Skeletal muscle satellite cell (primary cell): ENCODE measurements around the gene ZNF292.
"Not testable (repeated sequence)": the region's sequence is repeated elsewhere in the genome, so short reads cannot be mapped to it uniquely, and the experiment has no call there.

Experiments
- H3K27me3 ChIP-seq: 2 replicates; pipeline ENCODE4 v1.7.0; 2013; ENCODE audit warnings: low read length; ENCODE audit not compliant: control insufficient read depth, insufficient read depth
- H3K36me3 ChIP-seq: 2 replicates; pipeline ENCODE4 v1.7.0; 2013; ENCODE audit warnings: mild to moderate bottlenecking, control low read depth, low read length; ENCODE audit not compliant: insufficient read depth
- H3K4me1 ChIP-seq: 2 replicates; pipeline ENCODE4 v1.7.0; 2013; ENCODE audit warnings: low read length; ENCODE audit not compliant: control insufficient read depth, insufficient read depth
- H3K4me2 ChIP-seq: 2 replicates; pipeline ENCODE4 v1.7.0; 2013; ENCODE audit warnings: mild to moderate bottlenecking, low read length
- H3K4me3 ChIP-seq: 2 replicates; pipeline ENCODE4 v1.7.0; 2013; ENCODE audit warnings: low read length
- H3K9ac ChIP-seq: 2 replicates; pipeline ENCODE4 v1.7.0; 2013; ENCODE audit warnings: mild to moderate bottlenecking, low read depth, low read length, moderate library complexity
- H3K9me3 ChIP-seq: replicated peaks from 2 replicates; pipeline ENCODE4 v1.7.0; 2013; ENCODE audit warnings: mild to moderate bottlenecking, control low read depth, low read length

Gene ZNF292

DNA sequence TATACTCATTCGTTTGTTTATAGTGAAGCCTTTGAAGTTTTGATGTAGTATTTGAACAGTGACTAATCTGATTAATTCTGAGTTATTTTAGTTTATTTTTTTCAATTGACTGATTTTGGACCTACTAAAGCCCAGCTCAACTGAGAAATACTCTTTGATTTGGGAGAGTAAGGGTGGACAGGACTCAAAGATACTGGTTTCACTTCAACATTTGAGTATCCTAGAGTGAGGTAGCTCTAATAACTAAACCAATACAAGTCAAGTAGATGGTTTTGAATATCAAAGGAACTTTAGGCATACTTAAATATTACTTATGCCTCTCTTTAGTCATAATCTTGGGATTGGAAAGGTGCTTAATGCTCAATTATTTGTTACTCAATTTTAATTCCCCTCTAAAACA lies 65.6 kb downstream of the ZNF292 start:
- Histone ChIP-seq H3K9ac (no peak overlapping the region), H3K4me1 (no peaks in the 10 kb centered on the region), H3K36me3 (peaks cover 42% of the 10 kb centered on the region), H3K4me3 (no peak overlapping the region), H3K27me3 (no peaks in the 10 kb centered on the region), H3K4me2 (no peak overlapping the region), H3K9me3 (no peaks in the 10 kb centered on the region)

DNA sequence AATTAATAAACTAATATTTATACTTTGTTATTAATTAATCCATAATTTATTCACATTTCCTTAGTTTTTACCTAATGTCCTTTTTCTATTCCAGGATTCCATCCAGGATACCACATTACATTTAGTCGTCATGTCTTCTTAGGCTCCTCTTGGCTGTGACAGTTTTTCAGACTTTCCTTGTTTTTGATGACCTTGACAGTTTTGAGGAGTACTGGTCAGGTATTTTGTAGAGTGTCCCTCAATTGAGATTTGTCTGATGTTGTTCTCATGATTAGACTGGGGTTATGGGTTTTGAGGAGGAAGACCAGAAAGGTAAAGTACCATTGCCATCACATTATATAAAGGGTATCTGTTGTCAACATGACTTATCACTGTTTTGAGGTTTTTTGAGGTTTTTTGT lies 67.3 kb downstream of the ZNF292 start:
- Histone ChIP-seq H3K27me3 (no peaks in the 10 kb centered on the region), H3K4me3 (no peak overlapping the region), H3K4me1 (no peaks in the 10 kb centered on the region), H3K4me2 (no peak overlapping the region), H3K36me3 (peaks cover 33% of the 10 kb centered on the region), H3K9me3 (no peaks in the 10 kb centered on the region), H3K9ac (no peak overlapping the region)

DNA sequence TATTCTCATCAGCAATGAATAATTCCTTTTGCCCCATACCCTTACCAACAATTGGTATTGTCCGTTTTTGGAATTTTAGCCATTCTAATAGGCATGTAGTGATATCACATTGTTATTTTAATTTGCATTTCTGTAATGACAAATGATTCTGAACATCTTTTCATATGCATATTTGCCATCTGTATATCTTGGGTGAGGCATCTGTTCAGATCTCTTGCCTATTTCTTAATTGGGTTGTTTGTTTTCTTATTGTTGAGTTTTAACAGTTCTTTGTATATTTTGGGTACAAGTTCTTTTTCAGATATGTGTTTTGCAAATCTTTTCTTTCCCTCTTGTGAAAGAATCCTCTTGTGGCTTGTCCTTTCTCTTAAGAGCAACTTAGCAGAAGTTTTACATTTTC lies 69.6 kb downstream of the ZNF292 start:
- Histone ChIP-seq H3K4me3 (no peak overlapping the region), H3K36me3 (peaks cover 39% of the 10 kb centered on the region), H3K27me3 (no peaks in the 10 kb centered on the region), H3K9ac (no peak overlapping the region), H3K4me1 (no peaks in the 10 kb centered on the region), H3K9me3 (no peaks in the 10 kb centered on the region), H3K4me2 (no peak overlapping the region)

DNA sequence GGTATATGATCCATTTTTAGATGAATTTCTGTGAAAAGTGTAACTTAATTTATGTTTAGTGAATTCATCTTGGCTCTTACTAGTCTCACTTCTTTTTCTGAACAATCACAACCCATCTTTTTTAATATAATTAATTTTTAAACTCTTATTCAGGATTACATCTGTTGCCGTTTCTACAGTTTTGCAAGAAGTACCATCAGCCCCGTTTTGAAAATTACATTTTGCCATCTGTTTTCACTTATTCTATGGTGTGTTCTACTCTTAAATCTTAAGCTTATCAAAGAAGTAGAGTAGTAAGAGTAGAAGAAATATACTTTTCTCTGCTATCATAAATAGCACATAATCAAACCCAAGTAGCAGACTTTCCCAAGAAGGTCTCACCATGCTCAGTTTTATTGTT lies 70.1 kb downstream of the ZNF292 start:
- H3K9me3 ChIP-seq, result no peaks in the 10 kb centered on the region
- H3K4me1 ChIP-seq, result no peaks in the 10 kb centered on the region
- H3K4me2 ChIP-seq, result no peak overlapping the region
- H3K9ac ChIP-seq, result no peak overlapping the region
- no peaks in the 10 kb centered on the region for H3K27me3 ChIP-seq
- no peak overlapping the region for H3K4me3 ChIP-seq
- peaks cover 34% of the 10 kb centered on the region for H3K36me3 ChIP-seq

DNA sequence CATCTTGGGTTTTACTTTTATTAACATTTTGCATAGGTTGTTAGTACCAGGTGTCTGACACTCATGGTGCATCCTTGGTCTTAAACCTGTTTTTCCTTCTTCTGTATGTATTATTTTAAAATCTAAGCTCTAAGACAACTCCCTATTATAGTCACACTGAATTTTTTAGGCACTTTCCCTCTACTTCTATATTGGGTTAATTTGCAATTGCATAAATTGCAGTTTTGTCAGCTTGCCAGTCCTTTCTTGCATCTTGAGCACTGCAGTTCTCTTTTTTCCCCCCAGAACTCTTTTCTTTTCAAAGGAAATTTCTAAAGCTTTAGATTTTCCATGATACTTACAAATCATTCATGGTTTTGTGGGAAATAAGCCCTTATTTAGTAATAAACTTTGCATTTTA lies 70.6 kb downstream of the ZNF292 start:
- Histone ChIP-seq H3K4me3 (no peak overlapping the region), H3K9me3 (no peaks in the 10 kb centered on the region), H3K4me2 (no peak overlapping the region), H3K36me3 (peaks cover 31% of the 10 kb centered on the region), H3K27me3 (no peaks in the 10 kb centered on the region), H3K9ac (no peak overlapping the region), H3K4me1 (no peaks in the 10 kb centered on the region)

DNA sequence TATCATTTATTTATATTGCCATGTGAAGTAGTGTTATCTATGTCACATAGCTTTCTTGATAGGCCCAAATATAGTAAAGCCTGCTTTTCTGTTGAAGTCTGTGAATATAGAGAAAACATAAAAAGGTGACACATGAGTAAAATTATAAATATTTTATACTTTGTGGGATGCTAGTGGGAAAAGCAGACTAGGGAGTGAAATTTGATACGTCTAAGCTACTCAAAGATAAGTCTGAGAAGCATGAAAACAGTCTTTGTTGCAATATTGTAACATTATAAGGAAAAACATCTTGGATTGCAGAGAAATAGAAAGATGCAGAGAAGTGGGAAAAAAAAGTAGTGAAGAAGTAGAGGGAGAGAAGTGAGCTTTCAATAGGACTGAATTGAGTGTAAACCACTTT lies 75.4 kb downstream of the ZNF292 start:
- no peaks in the 10 kb centered on the region for H3K9me3 ChIP-seq
- H3K4me1 ChIP-seq, result no peaks in the 10 kb centered on the region
- no peak overlapping the region for H3K9ac ChIP-seq
- H3K27me3 ChIP-seq, result no peaks in the 10 kb centered on the region
- no peak overlapping the region for H3K4me2 ChIP-seq
- peaks cover 15% of the 10 kb centered on the region for H3K36me3 ChIP-seq
- H3K4me3 ChIP-seq, result no peak overlapping the region

DNA sequence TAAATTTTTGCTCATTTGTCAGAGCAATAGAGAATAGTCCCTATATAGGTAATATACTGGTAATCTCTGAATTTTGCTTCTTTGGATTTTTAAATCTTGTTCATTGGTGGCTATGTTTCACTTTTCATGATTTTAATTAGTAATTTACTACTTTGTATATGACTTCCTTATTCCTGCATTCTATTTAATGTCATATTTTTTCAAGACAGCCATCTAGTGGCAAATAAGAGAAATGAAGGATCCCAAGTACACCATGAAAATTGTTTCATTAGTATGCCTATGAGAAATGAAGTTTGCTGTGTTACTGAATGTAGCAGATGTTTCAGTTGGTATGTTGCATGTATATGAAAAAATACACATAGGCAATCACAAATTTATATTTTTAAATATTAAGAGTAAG lies 82.4 kb downstream of the ZNF292 start:
- no peaks in the 10 kb centered on the region for H3K9me3 ChIP-seq
- H3K4me2 ChIP-seq, result no peak overlapping the region
- H3K4me1 ChIP-seq, result no peaks in the 10 kb centered on the region
- no peaks in the 10 kb centered on the region for H3K27me3 ChIP-seq
- H3K4me3 ChIP-seq, result no peak overlapping the region
- no peak overlapping the region for H3K9ac ChIP-seq
- peaks cover 14% of the 10 kb centered on the region for H3K36me3 ChIP-seq

DNA sequence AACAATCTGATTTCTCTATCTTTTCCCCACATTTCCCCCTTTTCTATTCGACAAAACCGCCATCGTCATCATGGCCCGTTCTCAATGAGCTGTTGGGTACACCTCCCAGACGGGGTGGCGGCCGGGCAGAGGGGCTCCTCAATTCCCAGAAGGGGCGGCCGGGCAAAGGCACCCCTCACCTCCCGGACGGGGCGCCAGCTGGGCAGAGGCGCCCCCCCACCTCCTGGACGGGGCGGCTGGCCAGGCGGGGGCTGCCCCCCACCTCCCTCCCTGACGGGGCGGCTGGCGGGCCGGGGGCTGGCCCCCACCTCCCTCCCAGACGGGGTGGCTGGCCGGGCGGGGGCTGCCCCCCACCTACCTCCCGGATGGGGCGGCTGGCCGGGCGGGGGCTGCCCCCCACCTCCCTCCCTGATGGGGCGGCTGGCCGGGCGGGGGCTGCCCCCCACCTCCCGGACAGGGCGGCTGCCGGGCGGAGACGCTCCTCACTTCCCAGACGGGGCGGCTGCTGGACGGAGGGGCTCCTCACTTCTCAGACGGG lies 83.8 kb downstream of the ZNF292 start:
- H3K4me3 ChIP-seq, H3K9ac ChIP-seq, H3K9me3 ChIP-seq, H3K4me2 ChIP-seq, H3K4me1 ChIP-seq, H3K27me3 ChIP-seq: not testable (repeated sequence)
- peaks cover 16% of the 10 kb centered on the region for H3K36me3 ChIP-seq

DNA sequence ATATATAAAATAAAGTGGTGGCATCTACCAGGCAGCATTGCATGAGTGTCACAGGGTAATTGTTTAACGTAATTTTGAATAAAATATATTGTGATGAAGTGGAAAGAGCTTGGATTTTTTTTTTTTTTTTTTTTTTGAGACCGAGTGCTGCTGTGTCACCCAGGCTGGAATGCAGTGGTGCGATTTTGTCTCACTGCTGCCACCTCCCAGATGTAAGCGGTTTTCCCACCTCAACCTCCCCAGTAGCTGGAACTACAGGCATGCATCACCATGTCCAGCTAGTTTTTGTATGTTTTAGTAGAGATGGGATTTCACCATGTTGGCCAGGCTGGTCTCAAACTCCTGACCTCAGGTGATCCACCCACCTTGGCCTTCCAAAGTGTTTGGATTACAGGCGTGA lies 85.9 kb downstream of the ZNF292 start:
- Histone ChIP-seq H3K9me3 (no peaks in the 10 kb centered on the region), H3K36me3 (peaks cover 17% of the 10 kb centered on the region), H3K9ac (no peak overlapping the region)

DNA sequence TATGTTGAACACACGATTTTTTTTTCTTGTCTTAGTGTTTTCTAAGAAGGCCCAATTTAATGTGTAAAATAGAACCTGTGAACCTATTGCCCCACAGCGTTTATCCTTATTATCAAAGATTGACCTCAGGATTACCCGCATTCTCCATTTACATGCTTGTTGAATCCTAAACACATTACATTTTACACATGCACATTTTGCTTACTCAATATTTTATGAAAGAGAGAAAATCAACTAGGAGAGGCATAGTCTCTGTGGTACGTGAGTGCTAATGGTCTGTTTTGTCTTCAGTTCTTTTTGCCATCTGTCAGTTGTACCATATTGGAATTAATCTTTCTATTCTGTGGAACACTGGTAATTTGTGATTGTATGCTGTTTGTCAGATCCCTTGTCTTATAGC lies 86.9 kb downstream of the ZNF292 start:
- no peak overlapping the region for H3K9ac ChIP-seq
- H3K4me1 ChIP-seq, result no peaks in the 10 kb centered on the region
- H3K36me3 ChIP-seq, result peaks cover 26% of the 10 kb centered on the region
- no peaks in the 10 kb centered on the region for H3K9me3 ChIP-seq
- H3K4me3 ChIP-seq, result no peak overlapping the region
- H3K4me2 ChIP-seq, result no peak overlapping the region
- no peaks in the 10 kb centered on the region for H3K27me3 ChIP-seq

More for the DNA sequence above, 85.9 kb downstream of the ZNF292 start:
- no peak overlapping the region for H3K4me3 ChIP-seq
- no peaks in the 10 kb centered on the region for H3K27me3 ChIP-seq
- H3K4me2 ChIP-seq, result no peak overlapping the region
- H3K4me1 ChIP-seq, result no peaks in the 10 kb centered on the region

DNA sequence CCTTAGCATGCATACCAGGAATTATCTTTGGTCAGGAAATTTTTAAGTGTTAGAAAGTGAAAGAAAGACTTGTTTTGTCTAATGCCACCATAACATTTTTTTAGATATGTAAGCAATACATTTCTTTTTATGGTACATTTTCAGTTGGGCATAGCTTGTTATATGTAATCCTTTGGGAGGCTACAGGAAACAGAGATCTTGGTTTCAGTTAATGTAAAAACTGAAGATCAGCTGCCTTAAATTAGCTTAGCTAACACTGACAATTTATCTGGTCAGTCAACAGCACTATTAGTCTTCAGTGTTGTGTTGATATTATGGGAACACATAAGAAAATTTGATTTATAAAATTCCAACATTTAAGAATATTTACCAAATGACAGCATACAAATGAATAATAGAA lies 88.4 kb downstream of the ZNF292 start:
- no peaks in the 10 kb centered on the region for H3K27me3 ChIP-seq
- no peak overlapping the region for H3K4me3 ChIP-seq
- H3K9ac ChIP-seq, result no peak overlapping the region
- H3K4me2 ChIP-seq, result no peak overlapping the region
- peaks cover 35% of the 10 kb centered on the region for H3K36me3 ChIP-seq
- no peaks in the 10 kb centered on the region for H3K4me1 ChIP-seq
- H3K9me3 ChIP-seq, result no peaks in the 10 kb centered on the region

DNA sequence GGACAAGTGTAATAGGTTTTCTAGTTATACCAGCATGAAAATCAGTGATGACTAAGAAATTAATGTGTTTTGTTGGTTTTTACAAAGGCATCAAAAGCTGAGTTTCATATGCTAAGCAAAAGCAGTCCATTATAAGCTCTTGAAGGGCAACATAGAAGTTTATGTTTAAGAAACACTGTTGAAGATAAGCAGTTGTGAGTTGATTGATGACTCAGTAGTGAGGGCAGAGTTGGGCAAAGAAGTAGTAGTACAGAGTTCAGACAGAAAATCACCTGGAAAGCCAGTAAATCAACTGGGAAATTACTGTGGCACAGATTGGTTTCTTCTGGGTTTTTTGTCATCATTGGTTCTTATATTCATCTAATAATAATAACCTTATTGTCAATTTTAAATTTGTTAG lies 89.0 kb downstream of the ZNF292 start:
- Histone ChIP-seq H3K4me3 (no peak overlapping the region), H3K9ac (no peak overlapping the region), H3K9me3 (no peaks in the 10 kb centered on the region), H3K4me1 (no peaks in the 10 kb centered on the region), H3K27me3 (no peaks in the 10 kb centered on the region), H3K36me3 (peaks cover 41% of the 10 kb centered on the region), H3K4me2 (no peak overlapping the region)
